HG02938 (cell line): ENCODE data around the gene SULF2.

Experiments used
- ATAC-seq: cut with Tn5 transposase; IDR thresholded peaks from one replicate; pipeline ENCODE4 v1.9.1; 2021; ENCODE audit warnings: mild to moderate bottlenecking, moderate library complexity; ENCODE audit not compliant: unreplicated experiment

SULF2 gene

DNA sequence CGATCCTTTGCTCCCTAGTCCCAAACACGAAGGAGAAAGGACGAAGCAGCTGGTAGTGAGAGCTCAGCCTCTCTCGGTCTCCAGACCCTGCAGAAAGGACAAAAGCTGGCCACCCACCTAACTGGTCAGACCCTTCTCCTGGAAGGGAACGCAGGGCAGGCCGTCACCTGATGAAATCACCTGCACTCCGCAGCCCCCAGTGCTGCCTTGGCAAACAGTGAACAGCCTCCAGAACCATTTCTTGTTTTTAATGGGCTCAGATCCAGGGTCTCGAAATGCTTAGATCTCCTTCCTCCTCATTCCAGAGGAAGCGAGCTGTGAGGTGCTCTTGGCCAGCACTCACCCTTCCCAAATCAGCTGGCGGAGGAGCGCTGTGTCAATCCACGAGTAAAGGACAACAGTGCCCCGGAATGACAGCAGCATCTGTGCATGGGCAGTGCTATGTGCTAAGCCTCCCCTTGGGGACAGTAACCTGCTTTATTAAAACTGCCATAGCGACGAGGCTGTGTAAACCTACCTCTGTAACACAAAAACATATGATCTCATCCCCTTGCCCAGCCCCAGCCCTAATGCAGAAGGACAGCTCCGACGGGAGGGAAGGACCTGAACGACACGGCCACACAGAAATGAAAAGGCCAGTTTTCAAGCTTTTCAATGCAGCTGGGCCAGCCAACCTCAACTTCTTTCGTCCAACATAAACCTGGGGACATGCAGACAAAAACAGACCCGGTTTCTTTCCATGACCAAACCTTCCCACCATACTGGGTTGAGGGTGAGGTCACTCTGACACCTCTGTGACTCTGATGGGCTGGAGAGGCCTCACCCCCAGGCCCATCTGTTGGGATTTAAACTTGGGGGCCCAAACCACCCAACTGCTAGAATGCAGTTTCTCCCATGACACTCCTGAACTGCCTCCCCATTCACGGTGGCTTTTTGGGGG lies 43.3 kb downstream of the SULF2 start:
- no peak for ATAC-seq

- no peak for ATAC-seq
Observed at GRCh38 chr20:47740862-47741184, 44.5 kb downstream of the SULF2 start.

GRCh38 chr20:47740121-47740861 lies 45.0 kb downstream of the SULF2 start:
- ATAC-seq = no peak

DNA sequence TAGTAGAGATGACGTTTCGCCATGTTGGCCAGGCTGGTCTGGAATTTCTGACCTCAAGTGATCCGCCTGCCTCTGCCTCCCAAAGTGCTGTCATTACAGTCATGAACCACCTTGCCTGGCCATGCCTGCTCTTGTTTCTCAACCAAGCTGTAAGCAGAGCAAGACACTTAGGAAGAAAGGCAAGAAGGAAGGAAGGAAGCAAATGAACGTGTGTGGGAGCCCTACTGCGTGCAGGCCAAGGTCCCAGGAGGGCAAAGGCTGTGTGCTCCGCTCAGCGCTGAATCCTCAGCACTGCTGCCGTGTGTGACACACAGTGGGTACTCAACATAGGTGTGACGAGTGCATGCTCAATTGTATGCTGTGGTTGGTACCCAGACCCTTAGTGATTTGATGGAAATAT lies 47.4 kb downstream of the SULF2 start:
- no peak for ATAC-seq

DNA sequence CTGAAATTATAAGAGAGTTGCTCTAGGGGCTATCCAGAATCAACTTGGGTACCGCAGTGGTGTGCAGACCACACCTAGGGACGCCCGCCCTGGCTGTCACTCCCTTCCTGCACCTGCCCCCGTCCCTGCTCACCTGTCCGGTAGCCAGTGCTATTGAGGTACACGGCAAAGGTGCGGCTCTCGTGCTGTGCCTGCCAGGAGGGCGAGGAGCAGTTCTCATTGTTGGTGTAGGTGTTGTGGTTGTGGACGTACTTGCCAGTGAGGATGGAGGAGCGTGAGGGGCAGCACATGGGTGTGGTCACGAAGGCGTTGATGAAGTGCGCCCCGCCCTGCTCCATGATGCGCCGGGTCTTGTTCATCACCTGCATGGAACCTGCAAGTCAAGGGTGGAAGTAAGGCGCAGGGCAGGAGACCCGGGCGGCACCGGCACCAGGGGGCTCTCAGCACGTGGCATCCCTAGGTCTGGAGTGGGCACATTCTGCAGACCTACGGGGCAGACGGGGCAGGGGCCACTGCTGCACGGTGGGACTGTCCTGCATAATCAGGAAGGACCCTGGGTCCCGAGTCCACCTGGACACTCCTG lies 48.6 kb downstream of the SULF2 start:
- ATAC-seq = no peak

GRCh38 chr20:47735412-47736400 lies 49.6 kb downstream of the SULF2 start:
- no peak for ATAC-seq

GRCh38 chr20:47734870-47735269 lies 50.4 kb downstream of the SULF2 start:
- no peak for ATAC-seq

- no peak for ATAC-seq
Observed at GRCh38 chr20:47733892-47734291, 51.4 kb downstream of the SULF2 start.

- ATAC-seq = no peak
Observed at GRCh38 chr20:47730744-47731143, 54.5 kb downstream of the SULF2 start.

DNA sequence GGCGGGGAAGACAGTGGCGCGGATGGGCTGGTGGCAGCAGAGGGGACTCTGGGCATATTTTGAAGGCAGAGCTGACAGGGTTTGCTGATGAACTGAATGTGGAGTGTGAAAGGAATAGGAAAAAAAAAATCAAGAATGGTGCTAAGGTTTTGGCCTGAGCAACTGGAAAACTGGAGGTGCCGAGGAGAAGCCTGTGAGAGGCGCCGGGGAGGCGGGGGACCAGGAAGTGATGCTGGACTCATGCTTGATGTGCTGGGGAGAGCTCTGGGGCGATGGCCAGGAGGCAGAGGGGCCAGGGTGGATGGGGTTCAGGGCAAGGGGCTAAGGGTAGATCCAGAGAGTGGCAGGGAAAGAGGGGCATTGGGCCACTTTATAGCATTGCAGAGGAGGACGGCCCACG lies 55.8 kb downstream of the SULF2 start:
- no peak for ATAC-seq

GRCh38 chr20:47727909-47728361 lies 57.3 kb downstream of the SULF2 start:
- no peak for ATAC-seq

GRCh38 chr20:47727170-47727880 lies 58.0 kb downstream of the SULF2 start:
- ATAC-seq = peak; percentile 62

DNA sequence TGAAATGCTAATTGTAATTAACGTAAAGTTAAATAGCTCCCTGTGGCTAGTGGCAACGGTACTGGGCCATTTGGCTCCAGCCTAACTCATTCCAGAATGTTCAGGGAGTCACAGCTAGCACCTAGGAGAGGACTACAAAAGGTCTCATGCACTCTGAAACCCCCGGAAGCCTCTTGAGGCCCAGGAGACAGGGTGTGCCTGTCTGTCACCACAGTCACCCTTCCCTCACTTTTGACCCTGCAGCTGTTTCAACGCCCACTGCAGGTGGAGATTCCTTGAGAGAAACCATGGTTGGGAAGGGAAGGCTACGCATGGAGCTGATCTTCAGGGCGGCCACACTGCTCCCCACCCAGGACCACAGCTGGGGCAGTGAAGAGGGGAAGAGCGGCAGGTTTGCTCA lies 58.6 kb downstream of the SULF2 start:
- ATAC-seq = no peak

GRCh38 chr20:47725248-47725973 lies 59.9 kb downstream of the SULF2 start:
- ATAC-seq = no peak

DNA sequence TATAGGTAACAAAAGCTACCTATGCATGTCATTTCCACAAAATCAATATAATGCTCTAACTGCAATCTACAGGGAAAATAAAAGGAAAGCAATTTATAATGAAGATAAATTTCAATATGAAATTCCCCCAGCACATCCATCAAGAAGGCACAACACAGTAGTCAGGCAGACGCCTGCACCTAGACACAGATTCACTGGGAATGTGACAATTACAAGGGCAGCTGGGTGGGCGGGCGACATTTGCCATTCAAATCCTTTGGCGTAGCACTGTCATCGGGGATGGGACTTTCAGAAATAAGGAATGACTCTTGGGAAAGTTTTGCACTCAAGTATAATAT lies 60.4 kb downstream of the SULF2 start:
- no peak for ATAC-seq

GRCh38 chr20:47724396-47724795 lies 60.9 kb downstream of the SULF2 start:
- ATAC-seq = no peak

- ATAC-seq = no peak
Observed at GRCh38 chr20:47723322-47723721, 62.0 kb downstream of the SULF2 start.

GRCh38 chr20:47720636-47721427 lies 64.4 kb downstream of the SULF2 start:
- ATAC-seq = no peak

GRCh38 chr20:47719625-47720024 lies 65.7 kb downstream of the SULF2 start:
- ATAC-seq = no peak
